Tongue (tissue), 2 donors: ENCODE data around the gene KLHDC4. TPM values are rescaled to one million over a fixed set of nuclear protein-coding genes. Genes with fewer than 3 reads are reported as not detected.
"Not testable (repeated sequence)": the region's sequence is repeated elsewhere in the genome, so short reads cannot be mapped to it uniquely, and the experiment has no call there.

ENCODE experiments used
- DNase-seq: peaks from one replicate; pipeline ENCODE4 v3.0.0-alpha.2; 2015
- total RNA-seq: library from RNA; depleted of rRNA; stranded (reverse); fragments of >200 nt; gene quantifications from one replicate; pipeline ENCODE4 v1.2.3, GENCODE V29; 2014

Gene KLHDC4
- total RNA-seq, 1 donor from 2014 or later, result 14.7 TPM

DNA sequence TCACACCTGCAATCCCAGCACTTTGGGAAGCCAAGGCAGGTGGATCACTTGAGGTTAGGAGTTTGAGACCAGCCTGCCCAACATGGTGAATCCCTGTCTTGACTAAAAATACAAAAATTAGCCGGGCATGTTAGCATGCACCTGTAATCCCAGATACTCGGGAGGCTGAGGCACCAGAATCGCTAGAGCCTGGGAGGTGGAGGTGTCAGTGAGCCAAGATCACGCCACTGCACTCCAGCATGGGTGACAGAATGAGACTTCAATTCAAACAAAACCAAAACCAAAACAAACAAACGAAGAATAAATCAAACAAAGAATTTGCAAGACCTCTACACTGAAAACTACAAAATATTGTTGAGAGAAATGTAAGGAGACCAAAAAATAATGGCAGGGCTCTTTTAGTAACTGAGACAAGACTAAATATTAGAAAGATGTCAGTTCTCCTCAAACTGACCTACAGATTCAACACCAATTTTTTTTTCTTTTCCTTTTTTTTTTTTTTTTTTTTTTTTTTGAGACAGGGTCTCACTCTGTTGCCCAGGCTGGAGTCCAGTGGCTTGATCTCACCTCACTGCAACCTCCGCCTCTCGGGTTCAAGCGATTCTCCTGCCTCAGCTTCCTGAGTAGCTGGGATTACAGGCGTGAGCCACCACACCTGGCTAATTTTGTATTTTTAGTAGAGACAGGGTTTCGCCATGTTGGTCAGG lies 23.1 kb upstream of the KLHDC4 start:
- DNase-seq, result not testable (repeated sequence)

DNA sequence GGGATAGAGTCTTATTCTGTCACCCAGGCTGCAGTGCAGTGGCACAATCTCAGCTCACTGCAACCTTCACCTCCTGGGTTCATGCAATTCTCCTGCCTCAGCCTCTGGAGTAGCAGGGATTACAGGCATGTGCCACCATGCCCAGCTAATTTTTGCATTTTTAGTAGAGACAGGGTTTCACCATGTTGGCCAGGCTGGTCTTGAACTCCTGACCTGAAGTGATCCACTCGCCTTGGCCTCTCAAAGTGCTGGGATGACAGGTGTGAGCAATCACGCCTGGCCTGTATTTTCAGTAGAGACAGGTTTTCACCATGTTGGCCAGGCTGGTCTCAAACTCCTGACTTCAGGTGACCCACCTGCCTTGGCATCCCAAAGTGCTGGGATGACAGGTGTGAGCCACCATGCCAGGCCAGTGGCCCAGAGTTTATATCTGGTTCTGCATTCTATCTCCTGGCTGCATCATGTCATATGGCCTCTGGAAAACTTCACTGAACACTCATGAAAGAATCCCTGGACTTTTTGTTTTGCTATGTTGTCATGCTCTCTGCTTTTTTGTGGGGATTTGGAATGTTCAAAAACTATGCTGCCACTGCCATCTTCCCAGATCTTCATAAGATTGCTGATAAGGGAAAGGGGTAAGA lies 21.8 kb upstream of the KLHDC4 start:
- DNase-seq, result not testable (repeated sequence)

DNA sequence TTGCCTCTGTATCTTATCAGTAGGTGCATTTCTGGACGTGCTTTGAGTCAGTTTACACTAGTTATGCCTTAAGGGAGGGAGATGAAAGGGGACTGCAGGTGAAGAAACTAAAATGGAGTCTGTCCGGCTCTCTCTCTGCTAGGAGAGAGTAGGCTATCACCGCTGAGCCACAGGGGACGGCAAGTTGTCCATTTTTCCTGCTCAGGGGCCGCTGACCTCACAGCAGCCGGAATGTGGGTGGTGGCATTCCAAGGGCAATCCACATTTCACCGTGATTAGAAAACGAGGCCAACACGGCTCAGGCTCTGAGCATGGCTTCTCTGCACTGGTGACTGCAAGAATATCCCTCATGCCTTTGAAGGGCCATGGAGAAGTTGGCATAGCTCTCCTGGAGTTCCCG lies 19.0 kb upstream of the KLHDC4 start:
- no peak for DNase-seq

GRCh38 chr16:87782033-87782432 lies 16.2 kb upstream of the KLHDC4 start:
- no peak for DNase-seq

GRCh38 chr16:87780385-87780989 lies 14.7 kb upstream of the KLHDC4 start:
- no peak for DNase-seq

GRCh38 chr16:87778830-87779579 lies 13.2 kb upstream of the KLHDC4 start:
- DNase-seq, result peak; percentile 90

DNA sequence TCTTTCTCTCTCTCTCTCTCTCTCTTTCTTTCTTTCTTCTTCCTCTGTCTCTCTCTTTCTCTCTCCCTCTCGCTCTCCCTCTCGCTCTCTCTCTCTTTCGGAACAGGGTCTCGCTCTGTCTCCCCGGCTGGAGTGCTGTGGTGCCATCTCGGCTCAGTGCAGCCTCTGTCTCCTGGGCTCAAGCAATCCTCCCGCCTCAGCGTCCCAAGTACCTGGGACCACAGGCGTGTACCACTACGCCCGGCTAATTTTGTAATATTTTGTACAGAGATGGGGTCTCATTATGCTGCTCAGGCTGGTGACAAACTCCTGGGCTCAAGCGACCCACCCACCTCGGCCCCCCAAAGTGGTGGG lies 12.7 kb upstream of the KLHDC4 start:
- DNase-seq, result no peak

- DNase-seq, result not testable (repeated sequence)
These were observed 8.1 kb upstream of the KLHDC4 start for GRCh38 chr16:87773836-87774235.

DNA sequence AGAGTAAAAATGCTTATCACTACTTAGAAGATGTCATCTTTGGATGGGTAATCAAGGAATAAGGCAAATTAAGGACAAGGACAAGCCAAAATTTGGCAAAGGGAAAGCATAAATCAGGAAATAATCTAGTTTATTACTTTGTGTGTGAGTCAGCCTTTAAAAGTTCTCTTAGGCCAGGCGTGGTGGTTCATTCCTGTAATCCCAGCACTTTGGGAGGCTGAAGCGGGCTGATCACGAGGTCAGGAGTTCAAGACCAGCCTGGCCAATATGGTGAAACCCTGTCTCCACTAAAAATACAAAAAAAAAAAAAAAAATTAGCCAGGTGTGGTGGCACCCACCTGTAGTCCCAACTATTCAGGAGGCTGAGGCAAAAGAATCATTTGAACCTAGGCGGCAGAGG lies 1.7 kb upstream of the KLHDC4 start:
- DNase-seq, result not testable (repeated sequence)

- DNase-seq, result no peak
These were observed 655 bp upstream of the KLHDC4 start for GRCh38 chr16:87766485-87766797.

DNA sequence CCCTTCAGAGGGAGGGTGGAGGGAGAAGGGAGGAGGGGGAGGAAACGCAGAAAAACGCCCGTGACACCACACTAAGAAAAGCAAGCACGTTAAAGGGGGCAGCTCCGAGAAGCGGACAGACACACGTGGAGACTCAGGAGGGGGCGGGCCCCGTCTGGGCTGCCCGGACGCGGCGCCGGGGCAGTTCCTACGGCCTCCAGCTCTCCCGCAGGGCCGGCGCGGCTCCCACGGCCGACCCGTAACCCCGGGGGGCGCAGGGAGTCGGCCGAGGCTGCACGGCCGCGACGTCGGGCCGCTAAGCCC lies 362 bp downstream of the KLHDC4 start:
- DNase-seq, result no peak

GRCh38 chr16:87764600-87765472 lies 950 bp downstream of the KLHDC4 start:
- DNase-seq, result no peak

GRCh38 chr16:87762620-87763019 lies 3.2 kb downstream of the KLHDC4 start:
- no peak for DNase-seq

- no peak for DNase-seq
These were observed 3.7 kb downstream of the KLHDC4 start for GRCh38 chr16:87762071-87762571.

GRCh38 chr16:87761060-87761459 lies 4.7 kb downstream of the KLHDC4 start:
- no peak for DNase-seq

GRCh38 chr16:87757841-87758426 lies 7.9 kb downstream of the KLHDC4 start:
- no peak for DNase-seq

DNA sequence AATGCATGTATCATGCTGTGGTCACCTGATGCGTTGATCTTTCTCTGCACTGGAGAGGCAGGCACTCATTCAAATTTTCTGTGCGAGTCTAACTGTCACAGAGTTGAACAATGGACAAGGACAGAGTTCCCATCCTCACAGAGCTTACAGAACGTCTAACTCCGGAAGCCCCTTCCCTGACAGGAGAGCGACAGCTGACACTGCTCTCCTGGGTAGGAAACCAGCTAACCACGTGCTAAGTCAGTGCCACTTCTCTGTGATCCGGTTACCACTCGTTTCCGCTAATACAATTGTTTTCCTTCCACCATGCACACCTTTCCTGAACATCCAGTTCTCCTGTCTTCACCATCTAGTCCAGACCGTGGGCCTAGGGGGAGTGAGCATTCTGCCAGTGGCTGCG lies 11.3 kb downstream of the KLHDC4 start:
- no peak for DNase-seq

DNA sequence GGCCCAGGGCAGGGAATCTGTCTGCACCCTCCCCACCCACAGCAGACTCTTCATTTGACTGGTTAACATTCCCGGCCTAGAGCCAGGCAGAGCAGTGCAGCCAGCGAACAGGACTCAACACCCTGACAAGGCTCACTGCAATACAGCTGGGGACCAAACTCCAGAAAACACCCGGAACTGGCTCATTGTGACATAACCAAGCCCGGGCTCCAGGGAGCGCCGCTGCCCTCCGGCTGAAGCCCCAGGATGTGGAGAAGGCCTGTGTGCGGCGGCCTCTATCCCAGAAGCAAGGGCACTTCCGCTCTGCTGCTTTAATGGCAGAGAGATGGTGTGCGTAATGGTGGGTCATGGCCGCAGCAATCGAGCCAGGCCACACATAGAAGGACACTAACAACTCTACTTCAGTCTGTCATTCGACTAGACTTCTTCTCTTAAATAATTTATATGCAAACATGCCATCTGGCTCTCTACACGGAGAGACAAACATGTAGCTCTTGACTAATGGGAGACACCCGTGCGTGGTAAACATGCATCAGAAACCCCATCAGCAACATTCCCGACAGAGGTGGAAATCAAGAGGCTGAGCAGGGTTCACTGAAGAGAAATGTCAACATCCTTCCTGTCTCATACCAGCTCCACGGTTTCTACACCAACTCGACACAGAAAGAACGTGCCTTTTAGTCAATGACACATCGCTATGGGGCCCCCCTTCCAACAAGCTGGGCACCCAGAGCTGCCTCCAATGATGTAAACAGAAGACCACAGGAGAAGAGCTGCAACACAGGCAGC lies 18.0 kb downstream of the KLHDC4 start:
- DNase-seq, result no peak

GRCh38 chr16:87746178-87746577 lies 19.6 kb downstream of the KLHDC4 start:
- no peak for DNase-seq

GRCh38 chr16:87744750-87745514 lies 20.9 kb downstream of the KLHDC4 start:
- no peak for DNase-seq
